SU-DHL-6 (cell line): ENCODE results near the gene DCC.

Experiments used
- EZH2phosphoT487 ChIP-seq: fragments of 200-600 bp; sonication (generic), shearing (Covaris generic); conservative IDR thresholded peaks from 2 replicates; pipeline ENCODE4 v1.6.1; 2018; ENCODE audit warnings: mild to moderate bottlenecking, antibody characterized with exemption, low read length, moderate library complexity, mixed read lengths
- TF ChIP-seq, protein P1 (sequence below): fragments of 200-600 bp; sonication (generic); IDR thresholded peaks from one replicate; pipeline ENCODE4 v1.5.1; 2017; ENCODE audit warnings: antibody characterized with exemption, mild to moderate bottlenecking, low read length, moderate library complexity; ENCODE audit not compliant: insufficient read depth, poor library complexity, severe bottlenecking

DNA sequence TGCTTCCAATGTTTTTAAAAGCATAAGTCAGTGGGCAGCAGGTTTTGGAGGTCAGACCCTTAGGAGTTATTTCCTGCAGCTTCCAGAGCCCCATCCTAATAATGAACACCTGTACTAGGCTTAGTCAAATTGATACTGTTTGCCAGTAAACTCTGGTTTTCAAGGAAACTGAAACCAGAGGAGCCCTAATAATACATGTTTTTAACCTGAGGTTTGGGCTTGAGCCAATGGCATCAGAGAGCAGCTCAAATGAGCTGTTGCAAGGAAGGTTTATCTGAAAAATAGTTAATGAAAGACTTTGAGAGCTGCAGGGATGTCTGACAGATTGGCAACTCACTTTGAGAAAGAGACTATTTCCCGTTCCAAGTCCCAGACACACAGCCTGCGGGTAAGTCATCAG, 54.6 kb downstream of the DCC start:
- TF ChIP-seq, protein P1, sequence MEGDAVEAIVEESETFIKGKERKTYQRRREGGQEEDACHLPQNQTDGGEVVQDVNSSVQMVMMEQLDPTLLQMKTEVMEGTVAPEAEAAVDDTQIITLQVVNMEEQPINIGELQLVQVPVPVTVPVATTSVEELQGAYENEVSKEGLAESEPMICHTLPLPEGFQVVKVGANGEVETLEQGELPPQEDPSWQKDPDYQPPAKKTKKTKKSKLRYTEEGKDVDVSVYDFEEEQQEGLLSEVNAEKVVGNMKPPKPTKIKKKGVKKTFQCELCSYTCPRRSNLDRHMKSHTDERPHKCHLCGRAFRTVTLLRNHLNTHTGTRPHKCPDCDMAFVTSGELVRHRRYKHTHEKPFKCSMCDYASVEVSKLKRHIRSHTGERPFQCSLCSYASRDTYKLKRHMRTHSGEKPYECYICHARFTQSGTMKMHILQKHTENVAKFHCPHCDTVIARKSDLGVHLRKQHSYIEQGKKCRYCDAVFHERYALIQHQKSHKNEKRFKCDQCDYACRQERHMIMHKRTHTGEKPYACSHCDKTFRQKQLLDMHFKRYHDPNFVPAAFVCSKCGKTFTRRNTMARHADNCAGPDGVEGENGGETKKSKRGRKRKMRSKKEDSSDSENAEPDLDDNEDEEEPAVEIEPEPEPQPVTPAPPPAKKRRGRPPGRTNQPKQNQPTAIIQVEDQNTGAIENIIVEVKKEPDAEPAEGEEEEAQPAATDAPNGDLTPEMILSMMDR, result no peak
- TF ChIP-seq EZH2phosphoT487, result no peak
